ENCODE data around the gene SPTSSA. TPM values are rescaled to one million over a fixed set of nuclear protein-coding genes. Genes with fewer than 3 reads are reported as not detected.
A peak's percentile ranks its signal among the peaks of the same experiment; 100 is the strongest.
"Not testable (repeated sequence)": the region's sequence is repeated elsewhere in the genome, so short reads cannot be mapped to it uniquely, and the experiment has no call there.

The SPTSSA gene
- polyA plus RNA-seq = 10 to 100 TPM in 2 of 3 donors, 1 to 10 TPM in 1; 8.8 to 55.9 (median 22.3) TPM

DNA sequence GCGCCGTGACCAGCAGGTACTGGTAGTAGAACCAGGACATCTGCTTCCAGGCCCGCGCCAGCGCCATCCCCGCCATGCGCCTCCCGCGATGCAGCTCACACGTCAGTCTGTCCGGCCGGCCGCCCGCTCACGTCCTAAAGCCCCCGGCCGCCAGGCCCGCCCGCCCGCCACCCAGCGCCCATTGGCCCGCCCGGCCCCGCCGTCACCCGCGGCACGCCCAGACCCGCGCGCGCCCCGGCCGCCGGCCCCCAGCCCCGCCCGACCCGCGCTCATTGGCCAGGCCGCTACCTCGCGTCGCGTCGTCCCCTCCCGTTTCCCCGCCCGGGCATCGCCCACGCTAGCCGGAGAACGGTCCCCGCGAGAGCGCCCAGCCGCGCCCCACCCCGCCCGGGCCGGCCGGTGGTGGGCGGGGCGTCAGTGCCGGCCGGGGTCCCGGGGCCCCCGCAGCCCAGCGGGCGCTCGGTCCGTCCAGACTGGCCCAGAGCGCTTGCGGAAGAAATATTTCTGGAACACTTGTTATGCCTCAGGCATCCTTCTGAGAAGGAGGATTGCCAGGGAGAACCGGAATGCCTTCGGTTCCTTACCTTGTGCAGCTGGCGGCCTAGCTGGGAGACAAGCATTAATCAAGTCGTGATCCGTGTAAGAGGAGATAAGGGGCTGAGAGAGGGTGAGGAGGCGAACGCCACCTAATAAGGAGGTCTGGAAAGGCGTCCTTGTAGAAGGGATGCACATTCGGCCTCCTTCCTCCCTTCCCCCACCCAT, at the start of gene SPTSSA:
Gene SPTSSA (minus strand): TSS at position 109 of the 762 bp plus-strand sequence. CDS start 33 bp downstream, at position 76.
- 0 to 1% (median 1%) methylated on average over 42 to 82 of the region's 82 CpGs for WGBS, 3 donors

GRCh38 chr14:34507884-34508283, 45.8 kb upstream of the SPTSSA start:
- 95 to 97% (median 96%) methylated on average over 11 of the region's 11 CpGs for WGBS, 3 donors
- H3K27ac ChIP-seq (ENCODE audit: low read depth, low read length) = no peak overlapping the region

More for the DNA sequence above, at the start of gene SPTSSA:
- peak within 1 kb of the TSS; percentile 21 for H3K27ac ChIP-seq (ENCODE audit: low read depth, low read length)

DNA sequence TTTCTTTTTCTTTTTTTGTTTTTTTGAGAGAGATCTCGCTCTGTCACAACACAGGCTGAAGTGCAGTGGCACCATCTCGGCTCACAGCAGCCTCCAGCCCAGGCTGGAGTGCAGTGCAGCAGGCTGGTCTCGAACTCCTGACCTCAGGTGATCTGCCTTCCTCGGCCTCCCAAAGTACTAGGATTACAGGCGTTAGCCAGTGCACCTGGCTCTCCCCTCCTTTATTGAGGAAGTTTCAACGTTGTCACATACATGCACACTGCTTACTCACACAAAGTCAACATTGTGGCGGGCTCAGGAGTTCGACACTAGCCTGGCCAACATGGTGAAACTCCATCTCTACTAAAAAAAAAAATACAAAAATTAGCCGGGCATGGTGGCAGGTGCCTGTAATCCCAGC, 45.4 kb upstream of the SPTSSA start:
- H3K27ac ChIP-seq (ENCODE audit: low read depth, low read length) = no peak overlapping the region
- 86 to 92% (median 92%) methylated on average over 9 of the region's 9 CpGs for WGBS, 3 donors

DNA sequence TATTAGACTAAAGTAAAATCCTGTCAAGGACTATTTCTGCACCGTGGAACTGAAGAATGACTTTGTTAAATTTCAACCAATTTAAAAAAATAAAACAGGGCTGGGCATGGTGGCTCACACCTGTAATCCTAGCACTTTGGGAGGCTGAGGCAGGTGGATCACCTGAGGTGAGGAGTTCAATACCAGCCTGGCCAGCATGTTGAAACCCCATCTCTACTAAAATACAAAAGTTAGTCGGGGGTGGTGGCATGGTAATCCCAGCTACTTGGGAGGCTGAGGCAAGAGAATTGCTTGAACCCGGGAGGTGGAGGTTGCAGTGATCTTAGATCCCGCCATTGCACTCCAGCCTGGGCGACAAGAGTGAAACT, 43.1 kb upstream of the SPTSSA start:
- 81 to 99% (median 87%) methylated on average over 5 of the region's 5 CpGs for WGBS, 3 donors
- H3K27ac ChIP-seq (ENCODE audit: low read depth, low read length) = not testable (repeated sequence)

GRCh38 chr14:34504027-34504426, 42.0 kb upstream of the SPTSSA start:
- 71 to 94% (median 80%) methylated on average over 9 of the region's 9 CpGs for WGBS, 3 donors
- H3K27ac ChIP-seq (ENCODE audit: low read depth, low read length) = not testable (repeated sequence)

DNA sequence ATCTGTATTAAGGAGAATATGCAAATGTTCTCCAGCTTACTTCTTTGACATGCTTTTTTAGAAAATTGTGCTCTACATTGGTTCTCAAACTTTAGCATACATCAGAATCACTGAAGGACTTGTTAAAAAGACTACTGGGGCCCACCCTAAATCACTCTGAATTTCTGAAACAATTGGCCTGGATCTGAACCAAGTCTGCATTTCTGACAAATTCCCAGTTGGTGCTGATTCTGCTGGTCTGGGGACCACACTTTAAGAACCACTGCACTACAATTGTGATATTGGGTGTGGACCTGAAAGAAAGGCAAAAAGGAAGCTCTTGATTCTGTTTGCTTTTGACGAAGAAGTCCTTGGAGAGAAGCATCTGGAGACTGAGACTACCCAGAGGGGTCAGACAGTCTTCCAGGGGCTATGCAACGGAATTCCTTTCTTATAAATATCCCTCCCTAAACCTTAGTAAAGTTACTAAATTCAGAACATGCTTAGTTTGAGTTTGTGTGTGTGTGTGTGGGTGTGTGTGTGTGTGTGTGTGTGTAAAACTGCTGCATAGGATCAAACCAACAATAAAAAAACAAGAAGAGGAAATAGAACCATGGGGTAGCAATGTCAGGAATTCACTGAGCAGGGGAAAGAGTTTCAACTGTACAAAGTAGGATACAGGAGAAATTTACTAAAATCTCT, 40.6 kb upstream of the SPTSSA start:
- 52 to 65% (median 63%) methylated on average over 2 of the region's 2 CpGs for WGBS, 3 donors
- no peak overlapping the region for H3K27ac ChIP-seq (ENCODE audit: low read depth, low read length)

DNA sequence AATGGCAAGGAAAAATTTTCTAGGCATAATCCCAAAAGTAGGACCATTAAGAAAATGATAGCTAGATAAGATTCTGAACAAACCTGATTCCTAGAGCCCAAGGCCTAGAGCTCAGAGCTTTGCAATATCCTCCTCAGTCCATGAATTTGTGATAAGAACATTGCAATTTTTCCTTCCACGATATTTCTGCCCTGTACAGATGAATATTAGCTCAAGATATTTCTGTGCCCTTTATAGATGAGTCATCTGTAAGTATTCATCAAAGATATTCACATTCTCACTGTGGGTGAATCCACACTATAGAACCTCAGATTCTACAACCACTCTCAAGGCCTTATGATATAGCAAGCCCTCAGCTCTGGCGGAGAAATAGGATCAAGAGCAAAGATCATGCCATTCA, 40.0 kb upstream of the SPTSSA start:
- H3K27ac ChIP-seq (ENCODE audit: low read depth, low read length) = no peak overlapping the region
- 79 to 84% (median 79%) methylated on average over 2 of the region's 2 CpGs for WGBS, 3 donors

DNA sequence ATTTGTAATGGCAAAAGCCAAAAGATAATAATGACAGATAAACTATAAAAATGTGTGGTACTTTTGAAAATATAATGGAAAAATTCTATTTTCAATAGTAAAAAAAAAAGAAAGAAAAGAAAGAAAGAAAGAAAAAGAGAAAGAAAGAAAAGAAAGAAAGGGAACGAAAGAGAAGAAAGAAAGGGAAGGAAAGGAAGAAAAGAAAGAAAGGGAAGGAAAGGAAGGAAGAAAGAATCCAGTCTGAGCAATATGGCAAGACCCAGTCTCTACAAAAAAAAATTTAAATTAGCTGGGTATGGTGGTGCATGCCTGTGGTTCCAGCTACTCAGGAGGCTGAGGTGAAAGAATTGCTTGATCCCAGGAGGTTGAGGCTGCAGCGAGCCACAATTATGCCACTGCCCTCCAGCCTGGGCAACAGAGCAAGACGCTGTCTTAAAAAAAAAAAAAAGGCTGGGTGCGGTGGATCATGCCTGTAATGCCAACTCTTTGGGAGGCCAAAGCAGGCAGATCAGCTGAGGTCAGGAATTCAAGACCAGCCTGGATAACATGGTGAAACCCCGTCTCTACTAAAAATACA, 39.1 kb upstream of the SPTSSA start:
- H3K27ac ChIP-seq (ENCODE audit: low read depth, low read length) = no peak overlapping the region
- 96 to 97% (median 96%) methylated on average over 4 to 5 of the region's 5 CpGs for whole genome bisulfite sequencing, 3 donors

DNA sequence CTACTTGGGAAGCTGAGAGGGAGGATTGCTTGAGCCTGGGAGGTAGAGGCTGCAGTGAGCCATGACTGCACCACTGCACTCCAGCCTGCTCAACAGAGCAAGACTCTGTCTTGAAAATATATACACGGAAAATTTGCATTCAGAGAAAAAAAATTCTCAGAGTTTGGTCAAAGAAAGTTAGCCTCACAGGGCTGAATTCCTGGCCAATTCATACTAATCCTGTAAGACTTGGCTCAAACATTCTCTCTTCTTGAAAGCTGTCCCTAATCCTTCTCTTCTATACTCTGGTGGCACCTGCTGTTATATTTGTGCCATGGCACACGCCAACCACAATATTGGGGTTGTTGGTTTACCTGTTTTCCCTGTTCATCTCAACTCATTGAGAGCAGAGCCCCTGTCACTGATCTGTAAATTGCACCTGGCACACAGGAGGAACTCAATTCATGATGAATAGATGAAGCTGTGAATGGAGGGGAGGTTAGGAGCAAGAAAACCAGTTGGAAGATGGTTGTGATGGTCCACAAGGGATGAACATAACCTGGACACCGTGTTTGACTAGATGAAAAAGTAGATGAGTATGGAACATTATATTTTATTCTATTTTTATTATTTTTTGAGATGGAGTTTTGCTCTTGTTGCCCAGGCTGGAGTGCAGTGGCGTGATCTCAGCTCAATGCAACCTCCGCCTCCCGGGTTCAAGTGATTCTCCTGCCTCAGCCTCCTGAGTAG, 36.8 kb upstream of the SPTSSA start:
- WGBS, 3 donors = 74 to 94% (median 89%) methylated on average over 6 of the region's 6 CpGs
- H3K27ac ChIP-seq (ENCODE audit: low read depth, low read length) = no peak overlapping the region

DNA sequence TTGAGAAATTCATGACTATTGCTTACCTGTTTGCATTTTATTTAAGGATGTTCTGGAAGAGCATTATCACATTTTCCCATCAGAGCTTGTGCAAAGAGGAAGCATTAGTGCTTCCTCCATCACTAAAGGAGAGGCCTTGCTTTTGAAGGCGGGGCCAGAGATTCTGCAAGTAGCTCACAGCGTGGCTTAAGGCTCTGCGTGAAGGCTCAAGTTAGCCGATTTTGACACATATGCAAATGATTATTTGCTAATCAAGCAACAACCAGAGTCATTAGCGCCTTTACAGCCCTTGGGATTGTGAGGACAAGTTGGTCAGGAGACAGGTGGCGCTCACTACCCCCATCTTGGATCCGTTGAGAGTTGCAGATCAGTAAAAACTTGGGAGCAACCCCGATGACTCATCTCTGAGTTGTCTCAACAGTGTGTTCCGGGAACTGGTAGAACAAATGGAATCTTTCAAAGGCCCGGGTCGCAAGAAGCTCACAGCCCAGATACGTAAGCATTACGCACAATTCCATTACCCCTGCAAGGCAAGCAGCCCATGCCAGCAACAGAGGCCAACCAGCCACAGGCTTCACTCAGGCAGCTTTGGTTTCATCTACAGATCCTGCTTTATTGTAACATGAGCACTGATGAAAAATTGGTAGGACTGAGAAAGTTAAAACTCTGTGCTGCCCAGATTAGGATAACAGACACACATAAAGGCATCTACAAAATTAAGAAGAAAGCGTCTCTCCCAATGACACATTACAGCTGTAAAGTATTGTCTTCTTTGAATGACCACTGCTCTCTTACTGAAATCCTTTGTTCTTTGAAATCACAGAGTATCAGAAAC, 34.9 kb upstream of the SPTSSA start:
- WGBS, 3 donors = 37 to 69% (median 38%) methylated on average over 14 of the region's 14 CpGs
- peak overlapping the region; percentile 49 for H3K27ac ChIP-seq (ENCODE audit: low read depth, low read length)

DNA sequence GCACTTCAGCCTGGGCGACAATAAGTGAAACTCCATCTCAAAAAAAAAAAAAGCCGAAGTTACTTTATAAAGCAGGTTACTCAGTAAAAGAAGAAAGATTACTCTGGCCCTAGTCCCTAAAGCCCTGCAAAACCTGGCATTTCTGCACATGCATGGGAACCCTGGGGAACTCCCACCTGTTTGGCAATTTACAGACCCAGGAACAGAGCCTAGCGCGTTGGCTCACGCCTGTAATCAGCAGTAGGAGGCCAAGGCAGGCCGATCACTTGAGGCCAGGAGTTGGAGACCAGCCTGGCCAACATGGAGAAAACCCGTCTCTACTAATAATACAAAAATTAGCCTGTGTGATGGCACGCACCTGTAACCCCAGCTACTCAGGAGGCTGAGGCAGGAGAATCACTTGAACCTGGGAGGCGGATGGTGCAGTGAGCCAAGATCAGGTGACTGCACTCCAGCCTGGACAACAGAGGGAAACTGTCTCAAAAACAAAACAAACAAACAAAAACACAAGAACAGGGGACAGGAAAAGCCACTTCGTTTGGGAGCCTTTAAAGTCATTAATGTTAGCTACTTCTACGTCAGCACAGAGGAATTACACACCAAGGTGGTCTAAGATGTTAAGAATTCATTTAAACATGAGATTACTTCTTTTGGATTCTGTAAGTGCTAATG, 34.1 kb upstream of the SPTSSA start:
- H3K27ac ChIP-seq (ENCODE audit: low read depth, low read length) = no peak overlapping the region
- WGBS, 3 donors = 67 to 82% (median 73%) methylated on average over 11 of the region's 11 CpGs

DNA sequence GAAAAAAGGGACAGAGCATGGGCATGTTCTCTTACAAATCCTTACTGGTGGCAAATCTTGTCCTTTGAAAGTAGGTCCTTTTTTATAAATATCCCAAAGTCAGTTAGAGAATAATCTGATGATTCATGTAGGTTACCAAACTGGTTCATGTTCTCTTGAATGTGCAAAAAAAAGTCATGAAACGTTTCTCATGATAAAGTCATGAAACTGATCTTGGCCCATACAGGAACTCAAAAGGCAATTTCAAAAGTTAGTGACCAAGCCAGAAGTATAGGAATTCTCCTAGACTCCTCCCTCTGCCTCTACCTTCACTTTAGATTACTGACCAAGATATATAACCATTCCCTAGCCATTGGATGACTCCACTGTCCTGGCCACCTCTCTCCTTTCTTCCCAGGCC, 27.3 kb upstream of the SPTSSA start:
- 22 to 36% (median 26%) methylated on average over 1 of the region's 1 CpG for WGBS, 3 donors
- H3K27ac ChIP-seq (ENCODE audit: low read depth, low read length) = no peak overlapping the region

- 97 to 98% (median 98%) methylated on average over 7 of the region's 7 CpGs for WGBS, 3 donors
- no peak overlapping the region for H3K27ac ChIP-seq (ENCODE audit: low read depth, low read length)
Measured at GRCh38 chr14:34488528-34488927, 26.5 kb upstream of the SPTSSA start.

DNA sequence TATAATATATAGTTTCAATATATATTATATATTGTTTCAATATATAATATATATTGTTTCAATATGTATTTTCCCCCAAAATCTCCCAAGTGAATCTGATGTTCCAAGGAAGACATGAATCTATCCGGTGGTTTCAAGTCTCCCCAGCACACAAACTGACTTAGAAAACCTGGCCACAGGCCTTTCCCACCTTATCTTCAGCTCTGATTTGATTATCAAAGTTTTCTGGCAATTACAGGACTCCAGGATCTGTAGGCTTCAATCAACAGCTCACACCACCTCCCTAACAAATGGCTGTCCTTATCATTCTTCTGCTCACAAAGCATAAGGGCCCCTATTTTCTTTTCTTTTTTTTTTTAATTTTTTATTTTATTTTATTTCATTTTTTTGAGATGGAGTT, 22.7 kb upstream of the SPTSSA start:
- no peak overlapping the region for H3K27ac ChIP-seq (ENCODE audit: low read depth, low read length)
- WGBS, 3 donors = 59 to 92% (median 83%) methylated on average over 1 of the region's 1 CpG

- no peak overlapping the region for H3K27ac ChIP-seq (ENCODE audit: low read depth, low read length)
- 75 to 97% (median 82%) methylated on average over 2 of the region's 2 CpGs for WGBS, 3 donors
Measured at GRCh38 chr14:34482463-34482862, 20.4 kb upstream of the SPTSSA start.

DNA sequence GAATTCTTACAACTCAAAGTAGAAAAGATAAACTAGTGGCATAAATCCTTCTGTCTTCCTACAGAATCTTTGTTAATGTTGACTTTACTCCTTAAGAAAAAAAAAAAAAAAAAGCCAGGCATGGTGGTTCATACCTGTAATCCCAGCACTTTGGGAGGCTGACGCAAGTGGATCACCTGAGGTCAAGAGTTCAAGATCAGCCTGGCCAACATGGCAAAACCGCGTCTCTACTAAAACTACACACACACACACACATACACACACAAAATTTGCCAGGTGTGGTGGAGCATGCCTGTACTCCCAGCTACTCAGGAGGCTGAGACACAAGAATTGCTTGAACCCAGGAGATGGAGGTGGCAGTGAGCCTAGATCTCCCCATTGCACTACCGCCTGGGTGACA, 17.7 kb upstream of the SPTSSA start:
- 85 to 94% (median 92%) methylated on average over 4 of the region's 4 CpGs for WGBS, 3 donors
- H3K27ac ChIP-seq (ENCODE audit: low read depth, low read length) = no peak overlapping the region

- H3K27ac ChIP-seq (ENCODE audit: low read depth, low read length) = no peak overlapping the region
- WGBS, 3 donors = 89 to 95% (median 91%) methylated on average over 1 of the region's 1 CpG
Measured at GRCh38 chr14:34478261-34478660, 16.2 kb upstream of the SPTSSA start.

GRCh38 chr14:34476036-34476435, 14.0 kb upstream of the SPTSSA start:
- 92 to 96% (median 95%) methylated on average over 31 of the region's 31 CpGs for WGBS, 3 donors
- not testable (repeated sequence) for H3K27ac ChIP-seq (ENCODE audit: low read depth, low read length)

All from adipose tissue (tissue), 3 donors.